Endodermal cell (in vitro differentiated cells): Measurements from ENCODE around the gene UCMA. TPM values are rescaled to one million over a fixed set of nuclear protein-coding genes. Genes with fewer than 3 reads are reported as not detected.

Experiments used
- DNase-seq: peaks from one replicate; pipeline ENCODE4 v3.0.0-alpha.2; 2017
- H3K27ac ChIP-seq: 2 replicates; pipeline ENCODE4 v1.5.1; 2013; ENCODE audit warnings: mild to moderate bottlenecking, low read depth, low read length, moderate library complexity
- H3K27me3 ChIP-seq: 2 replicates; pipeline ENCODE4 v1.6.1; 2013; ENCODE audit warnings: mild to moderate bottlenecking, low read length, moderate library complexity; ENCODE audit not compliant: insufficient read depth, control insufficient read depth, poor library complexity, severe bottlenecking
- H3K36me3 ChIP-seq: 2 replicates; pipeline ENCODE4 v1.7.0; 2013; ENCODE audit warnings: mild to moderate bottlenecking, low read length, moderate library complexity; ENCODE audit not compliant: control insufficient read depth, insufficient read depth
- H3K4me1 ChIP-seq: one replicate; pipeline ENCODE4 v1.7.0; 2013; ENCODE audit warnings: low read length; ENCODE audit not compliant: control insufficient read depth, insufficient read depth
- H3K4me3 ChIP-seq: 2 replicates; pipeline ENCODE4 v1.5.1; 2013; ENCODE audit warnings: mild to moderate bottlenecking, low read length, moderate library complexity
- H3K9ac ChIP-seq: 2 replicates; pipeline ENCODE4 v1.6.1; 2013; ENCODE audit warnings: mild to moderate bottlenecking, low read length, moderate library complexity; ENCODE audit not compliant: poor library complexity, severe bottlenecking; ENCODE audit errors: extremely low read depth
- H3K9me3 ChIP-seq: 2 replicates; pipeline ENCODE4 v1.6.1; 2013; ENCODE audit warnings: mild to moderate bottlenecking, low read length, moderate library complexity; ENCODE audit not compliant: control insufficient read depth
- H3K27ac Mint-ChIP-seq: 2 replicates; pipeline ENCODE4 v1.8.0; 2020; ENCODE audit warnings: mixed read lengths
- H3K27me3 Mint-ChIP-seq: 2 replicates; pipeline ENCODE4 v1.8.0; 2021; ENCODE audit warnings: mild to moderate bottlenecking, mixed read lengths; ENCODE audit not compliant: insufficient read depth
- H3K36me3 Mint-ChIP-seq: 2 replicates; pipeline ENCODE4 v1.8.0; 2020; ENCODE audit warnings: low read depth, mixed read lengths
- H3K4me1 Mint-ChIP-seq: 2 replicates; pipeline ENCODE4 v1.8.0; 2020; ENCODE audit warnings: mixed read lengths
- H3K4me3 Mint-ChIP-seq: 2 replicates; pipeline ENCODE4 v1.8.0; 2020; ENCODE audit warnings: mild to moderate bottlenecking, moderate library complexity, mixed read lengths
- H3K9me3 Mint-ChIP-seq: 2 replicates; pipeline ENCODE4 v1.8.0; 2020; ENCODE audit warnings: mild to moderate bottlenecking, mixed read lengths
- CTCF ChIP-seq: fragments of 200-600 bp; sonication (generic); conservative IDR thresholded peaks from 2 replicates; pipeline ENCODE4 v1.5.0; 2021; ENCODE audit warnings: antibody characterized with exemption, mild to moderate bottlenecking
- WGBS, 2 experiments: methylation state at CpG; one replicate each; pipeline versions ENCODE4 v1.1.5 to v1.1.7; 2013; ENCODE audit warnings: missing lambda C conversion rate in 2 of 2, mixed read lengths in 1 of 2; ENCODE audit not compliant: insufficient coverage in 1 of 2, insufficient read length in 1 of 2; 5-methylcytosine and 5-hydroxymethylcytosine counted together
- total RNA-seq, 2 donors: library from RNA; stranded (reverse); fragmentation: NEBNext Ultra II Directional in 1 of 2; extraction: Animal tissue kit (Norgen Biotek cat#: 25700) in 1 of 2; gene quantifications; 2 replicates in 1 of 2; 3 replicates in 1 of 2; pipeline ENCODE4 v1.2.1, GENCODE V29; 2021

Gene UCMA
- total RNA-seq, 2 donors from 2014 or later = not detected

- H3K36me3 Mint-ChIP-seq = no peaks in the 10 kb centered on the region
Observed at GRCh38 chr10:13241613-13242012, 7.4 kb upstream of the UCMA start.

DNA sequence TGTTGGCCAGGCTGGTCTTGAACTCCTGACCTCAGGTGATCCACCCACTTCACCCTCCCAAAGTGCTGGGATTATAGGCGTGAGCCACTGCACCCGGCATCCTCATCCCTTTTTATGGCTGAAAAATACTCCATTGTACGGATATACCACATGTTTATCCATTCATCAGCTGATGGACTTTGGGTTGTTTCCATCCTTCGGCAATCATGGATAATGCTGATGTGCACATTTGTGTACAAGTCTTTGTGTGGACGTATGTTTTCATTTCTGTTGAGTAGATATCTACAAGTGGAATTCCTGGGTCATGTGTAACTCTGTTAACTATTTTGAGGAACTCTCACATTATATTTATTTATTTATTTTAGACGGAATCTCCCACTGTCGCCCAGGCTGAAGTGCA, 5.7 kb upstream of the UCMA start:
- Histone ChIP-seq H3K36me3 (no peaks in the 10 kb centered on the region), H3K4me1 (no peaks in the 10 kb centered on the region), H3K4me3 (no peak overlapping the region), H3K27me3 (no peaks in the 10 kb centered on the region), H3K27ac (no peak overlapping the region), H3K9ac (no peak overlapping the region), H3K9me3 (no peaks in the 10 kb centered on the region)
- Mint-ChIP-seq H3K27me3 (no peaks in the 10 kb centered on the region), H3K36me3 (no peaks in the 10 kb centered on the region), H3K27ac (no peak overlapping the region), H3K9me3 (no peaks in the 10 kb centered on the region), H3K4me1 (no peaks in the 10 kb centered on the region), H3K4me3 (no peak overlapping the region)
- TF ChIP-seq CTCF = no peak
- DNase-seq = no peak
- 91 to 98% methylated on average over 7 of the region's 7 CpGs for WGBS, 2 experiments

More at GRCh38 chr10:13241613-13242012, 7.4 kb upstream of the UCMA start:
- H3K9me3 ChIP-seq = no peaks in the 10 kb centered on the region
- Mint-ChIP-seq H3K4me1 (no peaks in the 10 kb centered on the region), H3K9me3 (no peaks in the 10 kb centered on the region), H3K27ac (no peak overlapping the region), H3K27me3 (no peaks in the 10 kb centered on the region), H3K4me3 (no peak overlapping the region)
- no peak for TF ChIP-seq CTCF
- H3K4me1 ChIP-seq = no peaks in the 10 kb centered on the region
- H3K9ac ChIP-seq = no peak overlapping the region
- H3K4me3 ChIP-seq = no peak overlapping the region
- 92 to 100% methylated on average over 1 to 2 of the region's 3 CpGs for WGBS, 2 experiments
- no peaks in the 10 kb centered on the region for H3K27me3 ChIP-seq
- DNase-seq = no peak
- H3K27ac ChIP-seq = no peak overlapping the region
- no peaks in the 10 kb centered on the region for H3K36me3 ChIP-seq

DNA sequence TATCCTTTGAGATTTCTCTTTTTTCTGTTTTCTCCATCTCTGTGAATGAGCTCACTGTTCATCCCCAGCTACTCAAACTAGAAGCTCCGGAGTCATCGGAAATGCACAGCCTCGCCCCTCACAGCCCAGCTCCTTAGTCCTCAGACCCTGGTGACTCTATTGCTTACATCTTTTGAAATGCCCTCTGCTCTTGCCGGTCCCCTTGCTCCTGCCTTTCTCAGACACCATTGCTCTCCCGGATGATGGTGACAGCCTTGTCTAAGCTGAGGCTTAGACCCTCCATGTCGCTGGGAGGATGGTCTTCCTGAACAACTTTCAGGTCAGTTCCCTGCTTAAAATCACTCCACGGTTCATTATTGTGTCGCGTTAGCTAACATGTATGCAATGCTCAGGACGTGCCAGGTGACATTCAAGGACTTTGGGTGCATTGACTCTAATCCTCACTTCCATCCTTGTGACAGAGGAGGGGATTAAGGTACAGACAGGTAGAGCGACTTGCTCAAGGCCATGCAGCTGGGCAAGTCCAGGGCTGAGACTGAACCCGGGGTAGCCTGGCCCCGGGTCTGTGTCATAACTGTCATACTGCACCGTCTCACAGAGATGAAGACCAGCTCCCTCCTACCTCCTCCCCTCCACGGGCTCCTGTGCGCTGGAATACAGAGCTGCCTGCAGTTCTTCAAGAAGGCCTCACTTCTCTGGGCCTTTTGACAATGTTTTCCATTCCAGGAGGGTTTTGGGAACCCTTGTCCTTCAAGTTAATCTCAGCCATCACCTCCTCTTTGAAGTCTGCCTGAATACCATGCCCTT, 4.3 kb upstream of the UCMA start:
- Histone ChIP-seq H3K27me3 (no peaks in the 10 kb centered on the region), H3K4me3 (no peak overlapping the region), H3K9me3 (no peaks in the 10 kb centered on the region), H3K36me3 (no peaks in the 10 kb centered on the region), H3K27ac (no peak overlapping the region), H3K4me1 (no peaks in the 10 kb centered on the region), H3K9ac (no peak overlapping the region)
- no peak for DNase-seq
- Mint-ChIP-seq H3K27me3 (no peaks in the 10 kb centered on the region), H3K9me3 (no peaks in the 10 kb centered on the region), H3K4me3 (no peak overlapping the region), H3K36me3 (no peaks in the 10 kb centered on the region), H3K27ac (no peak overlapping the region), H3K4me1 (peaks cover 2% of the 10 kb centered on the region)
- WGBS, 2 experiments = 93 to 95% methylated on average over 11 to 16 of the region's 16 CpGs
- TF ChIP-seq CTCF = no peak
